GM11168 (cell line): ENCODE results near the gene NDUFS6.
"Not testable (repeated sequence)": the region's sequence is repeated elsewhere in the genome, so short reads cannot be mapped to it uniquely, and the experiment has no call there.

ENCODE experiments used
- in situ Hi-C: fragments of 300-500 bp; cut with MboI; formaldehyde crosslinking; loops from one replicate; pipeline ENCODE4 v1.12.0; 2022; ENCODE audit warnings: low sequenced_read_pairs; ENCODE audit not compliant: unreplicated experiment

The NDUFS6 gene

DNA sequence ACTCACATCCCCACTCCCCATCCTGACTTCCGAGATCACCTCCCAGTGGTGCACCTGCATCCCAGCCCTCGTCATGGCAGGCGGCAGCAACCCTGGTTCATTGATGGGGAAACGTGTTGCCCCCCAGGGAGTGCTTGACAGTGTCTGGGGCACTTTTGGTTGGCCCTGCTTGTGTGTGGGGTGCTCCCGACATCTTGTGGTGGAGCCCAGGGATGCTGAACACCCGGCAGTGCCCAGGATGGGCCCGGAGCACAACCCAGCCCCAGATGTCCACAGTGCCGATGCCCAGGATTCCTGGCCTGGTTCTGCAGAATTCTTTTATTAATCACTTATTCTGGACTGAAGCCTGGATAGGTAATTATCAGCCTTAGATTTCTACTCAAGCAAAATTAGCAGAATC lies 5.3 kb upstream of the NDUFS6 start:
- in situ Hi-C loops, result no loop called here

DNA sequence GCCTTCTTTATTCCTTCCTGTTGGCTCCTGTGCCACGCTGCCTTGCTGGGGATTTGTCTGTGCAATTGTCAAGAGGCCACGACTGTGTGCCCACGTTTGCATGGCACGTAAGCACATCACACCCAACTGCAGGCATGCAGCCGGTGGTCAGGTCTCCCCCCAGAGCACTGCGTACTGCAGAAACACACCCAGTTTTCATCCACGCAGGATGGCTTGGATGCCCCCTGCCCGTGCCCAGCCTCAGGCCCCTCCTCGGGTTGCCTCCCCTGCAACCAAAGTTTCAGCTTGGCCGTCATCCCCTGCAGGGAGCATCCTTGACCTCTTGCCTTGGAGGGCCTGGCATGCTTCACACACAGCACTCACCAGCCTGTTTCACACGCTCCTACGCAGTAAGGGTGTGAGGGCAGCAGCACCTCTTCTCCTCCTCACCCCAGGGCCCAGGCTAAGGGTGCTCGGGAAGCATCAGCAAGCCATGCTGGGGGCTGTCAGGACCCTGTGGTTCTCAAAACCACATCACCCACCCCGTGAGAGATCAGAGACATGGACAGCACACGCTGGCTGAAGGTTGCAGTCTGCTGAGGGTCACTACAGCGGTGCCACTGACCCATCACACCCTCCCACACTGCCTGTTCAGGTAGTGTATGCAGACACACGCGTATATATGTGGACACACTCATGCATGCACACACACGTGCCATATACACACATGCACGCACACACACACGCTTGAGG lies 4.7 kb upstream of the NDUFS6 start:
- in situ Hi-C loops, result no loop called here

DNA sequence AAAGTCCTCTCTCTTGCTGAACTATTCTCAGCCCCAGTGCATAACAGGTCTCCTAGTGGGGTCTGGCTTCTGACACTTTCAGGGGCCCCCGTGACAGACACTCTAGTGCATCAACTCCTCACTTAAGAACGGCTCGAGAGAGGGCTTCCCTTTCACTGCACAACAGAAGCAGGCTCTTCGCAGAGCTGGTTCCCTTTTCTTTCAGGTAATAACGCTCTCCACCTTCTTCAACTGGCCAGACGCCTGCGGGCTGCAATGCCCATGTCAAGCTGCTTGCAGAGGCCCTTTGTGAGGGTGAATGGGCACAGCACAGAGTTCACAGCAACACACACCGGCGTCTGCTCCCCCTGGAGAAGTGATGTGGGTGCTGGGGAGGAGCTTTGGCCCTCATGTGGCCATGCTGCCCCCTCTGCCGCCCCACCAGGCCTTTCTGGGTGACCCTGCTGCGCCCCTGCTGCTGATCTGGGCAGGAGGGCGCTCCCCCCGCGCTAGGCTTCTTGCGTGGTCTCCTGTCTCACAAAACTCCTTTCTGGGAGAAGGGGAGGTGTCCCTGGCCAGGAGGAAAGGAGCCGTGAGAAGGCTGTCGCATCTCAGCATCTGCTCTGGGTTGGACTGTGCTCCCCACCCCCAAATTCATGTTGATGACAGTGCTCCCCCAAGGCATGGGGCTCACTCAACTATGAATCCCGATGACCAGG lies 4.0 kb upstream of the NDUFS6 start:
- in situ Hi-C loops, result no loop called here

DNA sequence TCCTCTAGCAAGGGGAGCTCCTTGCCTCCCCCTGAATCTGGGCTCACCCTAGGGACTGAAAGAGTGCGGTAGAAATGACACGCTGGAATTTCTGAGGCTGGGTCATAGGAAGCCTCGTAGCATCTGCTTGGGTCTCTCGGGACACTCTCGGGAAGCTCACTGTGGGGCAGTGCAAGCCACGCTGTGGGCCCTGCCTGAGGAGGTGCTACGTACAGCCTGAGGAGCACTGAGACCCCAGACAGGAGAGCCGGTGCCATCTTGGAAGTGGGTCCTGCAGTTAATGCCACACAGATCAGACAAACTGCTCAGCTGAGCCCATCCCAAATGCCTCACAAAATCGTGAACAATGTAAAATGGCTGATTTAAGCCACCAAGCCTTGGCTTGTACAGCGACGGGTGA lies 3.4 kb upstream of the NDUFS6 start:
- in situ Hi-C loops, result no loop called here

DNA sequence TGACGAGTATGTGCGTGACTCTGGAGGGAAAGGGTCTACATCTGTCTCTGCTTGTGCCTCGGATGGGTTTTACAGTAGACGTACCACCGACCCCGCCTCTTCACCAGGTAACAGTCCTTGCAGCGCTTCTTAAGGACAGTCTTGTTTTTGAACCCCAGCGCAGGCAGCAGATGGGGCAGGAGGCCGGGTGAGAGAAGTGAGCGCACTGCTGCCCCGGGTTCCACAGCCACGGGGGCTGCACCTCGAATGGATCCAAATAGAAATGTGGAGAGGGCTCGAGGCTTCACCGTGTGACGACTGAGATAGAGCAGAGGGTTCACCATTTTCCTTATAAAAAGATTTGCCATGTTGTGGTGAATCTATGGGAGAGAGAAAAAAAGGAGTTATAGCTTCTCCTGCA lies 2.6 kb upstream of the NDUFS6 start:
- in situ Hi-C loops, result not testable (repeated sequence)

DNA sequence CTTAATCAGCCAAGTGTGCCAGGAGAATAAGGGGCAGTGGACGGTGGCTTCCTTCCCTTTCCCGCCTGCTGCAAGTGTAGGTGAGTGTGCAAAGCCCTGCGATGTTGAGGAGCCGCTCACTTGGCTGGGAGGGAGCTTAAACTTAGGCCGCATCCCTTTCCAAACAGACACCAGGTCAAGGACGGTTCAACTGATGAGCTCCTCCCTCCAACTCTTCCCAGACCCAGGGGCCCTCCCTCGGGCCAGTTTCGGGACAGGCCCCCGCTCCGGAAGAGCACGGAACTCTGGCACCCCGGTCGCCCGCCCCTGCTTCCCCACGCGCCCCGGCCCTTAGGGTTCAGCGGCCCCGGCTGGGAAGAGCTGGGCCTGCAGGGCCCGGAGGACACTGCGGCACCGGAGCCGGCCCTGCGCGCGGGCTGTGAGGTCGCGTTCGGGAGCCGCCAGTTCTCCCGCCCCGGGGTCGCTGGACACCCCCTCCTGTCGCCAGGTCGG lies 2.1 kb upstream of the NDUFS6 start:
- in situ Hi-C loops, result no loop called here

DNA sequence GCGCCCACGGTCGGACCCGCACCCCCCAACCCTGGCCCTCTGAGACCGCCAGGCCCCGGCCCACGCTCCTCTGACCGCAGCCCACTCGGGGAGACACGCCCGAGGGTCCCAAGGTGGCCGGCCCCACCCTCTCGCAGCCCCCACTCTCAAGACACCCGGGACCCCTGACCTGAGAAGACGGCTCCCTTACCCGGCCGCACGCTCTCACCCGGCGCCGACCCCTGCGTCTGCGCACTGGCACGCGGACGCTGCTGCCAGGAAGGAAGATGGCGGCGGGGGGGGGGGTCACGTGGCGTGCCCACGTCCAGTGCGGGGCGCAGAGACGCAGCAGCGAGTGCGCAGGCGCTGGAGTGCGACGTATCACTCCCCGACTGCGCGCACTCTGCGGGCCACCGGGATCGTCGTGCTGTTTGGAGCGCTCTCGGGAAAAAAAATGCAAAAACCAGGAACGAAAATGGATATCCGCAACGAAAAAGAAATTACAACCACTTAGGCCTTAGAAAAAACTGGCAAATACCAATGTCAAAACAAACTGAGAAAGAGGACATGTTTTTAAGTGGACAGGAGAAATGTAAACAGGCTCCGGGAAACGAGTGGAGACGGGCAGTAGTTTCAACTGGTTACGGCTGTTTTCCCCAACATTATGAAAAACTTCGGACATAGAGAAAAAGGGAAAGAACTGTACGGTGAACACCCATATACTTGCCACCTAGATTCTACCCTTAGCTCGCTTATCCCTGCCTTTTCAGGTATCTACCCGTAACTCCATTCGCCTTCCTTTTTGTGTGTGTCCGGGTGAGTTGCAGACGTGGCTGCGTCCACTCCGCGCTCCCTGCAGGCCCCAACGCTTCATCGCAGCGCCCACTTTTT lies 1.4 kb upstream of the NDUFS6 start, which contains the start of gene MRPL36:
Gene MRPL36, minus strand, starts transcription at position 236 of the 870 bp plus-strand sequence. CDS start 902 bp downstream, outside the sequence.
- in situ Hi-C loops, result no loop called here

DNA sequence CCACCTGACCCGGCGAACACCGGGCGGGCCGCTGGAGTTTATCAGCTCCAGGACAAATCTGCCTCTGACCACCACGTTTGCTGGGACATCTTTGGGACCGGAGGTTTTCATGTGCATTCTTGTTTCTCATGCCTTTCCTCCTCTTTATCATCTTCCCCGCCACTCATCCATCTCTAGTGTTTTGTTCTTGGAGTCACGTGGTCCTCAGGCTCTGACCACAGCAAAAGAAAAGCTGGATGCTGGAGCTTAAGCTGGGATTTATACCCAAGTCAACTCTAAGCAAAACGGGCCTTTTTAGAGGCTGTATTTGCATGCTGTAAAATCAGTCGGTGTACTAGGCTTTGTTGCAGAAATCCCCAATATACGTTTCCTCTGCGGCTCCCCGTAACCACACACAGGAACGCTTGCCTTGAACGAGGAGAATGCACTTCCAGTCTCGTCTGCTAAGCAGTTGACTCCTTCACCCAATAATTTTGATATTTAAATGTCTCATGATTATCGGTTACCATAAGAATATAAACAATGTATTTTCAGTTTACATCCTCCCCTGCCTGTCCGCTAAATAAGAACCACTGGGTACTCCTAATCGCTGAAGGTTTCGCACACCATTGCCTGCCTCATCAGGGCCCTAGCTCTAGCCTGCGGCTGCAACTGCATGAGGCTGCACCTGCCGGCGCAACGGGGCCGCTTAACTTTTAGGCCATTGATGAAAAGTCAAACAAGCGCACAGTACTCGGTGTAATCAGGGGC lies 560 bp upstream of the NDUFS6 start:
- in situ Hi-C loops, result no loop called here

DNA sequence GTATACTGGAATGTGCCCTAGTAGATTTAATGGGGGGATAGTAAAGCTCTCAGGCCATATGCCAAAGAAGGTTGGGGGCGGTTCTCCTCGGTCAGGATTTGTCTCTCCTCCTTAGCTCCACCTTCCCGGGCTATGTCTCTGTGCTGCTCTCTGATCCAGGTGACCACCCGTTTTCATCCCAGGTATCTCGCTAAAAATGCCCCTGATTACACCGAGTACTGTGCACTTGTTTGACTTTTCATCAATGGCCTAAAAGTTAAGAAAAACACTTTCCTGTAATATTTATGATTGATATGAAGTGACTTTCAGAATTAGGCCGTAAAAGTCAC lies 724 bp downstream of the NDUFS6 start:
- in situ Hi-C loops, result no loop called here

DNA sequence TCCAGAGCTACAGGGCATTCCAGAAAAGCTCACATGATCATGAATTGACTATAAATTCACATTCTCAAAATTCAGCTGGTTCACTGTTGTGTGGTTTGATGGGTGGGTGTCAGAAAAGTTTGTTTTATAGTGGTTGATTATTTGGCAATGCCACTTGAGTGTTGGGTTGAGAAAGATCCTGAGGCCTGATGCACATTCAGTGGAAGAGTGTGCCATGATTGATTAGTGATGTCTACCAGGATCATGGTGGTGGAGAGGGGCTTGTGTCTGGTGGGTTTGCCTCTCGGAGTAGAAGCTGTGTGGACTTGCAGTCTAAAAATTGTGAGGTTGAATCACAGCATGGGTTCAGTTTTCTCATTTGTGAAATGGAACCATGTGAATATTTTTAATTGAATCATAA lies 2.0 kb downstream of the NDUFS6 start:
- in situ Hi-C loops, result no loop called here

DNA sequence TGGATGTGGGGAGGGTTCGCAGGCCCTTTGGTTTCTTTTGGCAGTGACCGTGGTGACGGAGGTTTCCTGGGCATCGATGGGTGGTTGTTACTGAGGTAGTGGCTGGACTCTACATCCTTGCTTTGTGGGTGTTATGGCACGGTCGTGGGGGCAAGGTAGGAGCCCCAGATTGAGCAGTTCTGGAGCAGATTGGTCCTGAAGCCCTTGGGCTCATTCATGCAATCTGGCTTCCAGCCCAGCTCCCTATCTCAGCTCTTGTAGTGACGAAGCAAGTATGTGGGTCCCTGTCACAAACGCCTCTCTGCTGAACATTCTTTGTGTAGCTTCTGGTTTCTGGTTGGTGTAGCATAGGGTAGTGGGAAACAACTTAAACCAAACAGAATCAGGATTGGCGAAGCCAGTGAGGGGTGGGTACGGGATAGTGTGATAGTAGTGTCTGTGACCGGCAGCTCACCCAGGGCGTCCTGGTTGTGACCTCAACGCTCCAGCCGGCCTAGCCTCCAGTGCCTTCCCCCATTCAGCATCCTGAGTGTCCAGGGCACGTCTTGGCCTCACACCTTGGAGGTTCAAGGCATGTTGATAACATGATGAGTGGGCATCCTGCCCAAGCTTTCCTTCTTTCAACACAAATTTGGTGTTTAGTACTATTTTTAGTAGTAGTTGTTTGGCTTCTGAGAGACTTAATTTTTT lies 2.9 kb downstream of the NDUFS6 start:
- in situ Hi-C loops, result no loop called here

DNA sequence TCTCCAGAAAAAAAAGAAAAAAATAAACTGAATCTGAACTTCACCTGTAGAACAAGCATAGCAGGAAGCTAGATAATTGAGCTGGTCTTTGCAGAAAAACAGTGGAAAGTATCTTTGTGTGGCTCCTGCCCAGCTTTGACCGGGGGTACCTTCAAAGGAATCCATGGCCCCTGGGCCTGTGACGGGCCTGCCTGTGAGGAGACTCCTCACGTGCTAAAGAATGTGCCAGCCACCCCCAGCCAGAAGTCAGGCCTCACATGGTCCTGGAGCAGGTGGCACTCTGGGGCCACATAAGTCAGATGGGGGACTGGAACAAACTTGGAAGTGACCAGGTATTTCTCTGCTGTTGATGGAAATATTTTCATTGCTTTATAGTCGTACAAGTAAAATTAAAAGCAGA lies 4.1 kb downstream of the NDUFS6 start:
- in situ Hi-C loops, result no loop called here

DNA sequence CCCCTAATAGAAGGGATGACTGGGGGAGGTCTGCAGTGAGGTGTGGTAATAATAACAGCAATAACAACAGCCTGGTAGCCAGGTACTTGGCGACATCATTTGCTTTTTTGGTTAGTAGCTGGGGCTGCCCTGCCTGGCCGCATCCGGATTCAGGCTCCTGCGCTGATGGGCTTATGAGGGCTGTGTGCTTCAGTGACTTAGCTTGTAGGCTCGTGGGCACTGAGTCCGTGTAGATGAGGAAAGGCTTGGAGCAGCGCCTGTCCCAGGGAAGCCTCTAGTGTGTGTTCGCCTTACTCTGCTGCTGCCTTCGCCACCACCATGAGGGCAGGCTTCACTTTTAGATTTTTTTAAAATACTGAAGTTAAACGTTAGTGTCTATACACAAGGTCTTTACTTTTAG lies 4.5 kb downstream of the NDUFS6 start:
- in situ Hi-C loops, result no loop called here

DNA sequence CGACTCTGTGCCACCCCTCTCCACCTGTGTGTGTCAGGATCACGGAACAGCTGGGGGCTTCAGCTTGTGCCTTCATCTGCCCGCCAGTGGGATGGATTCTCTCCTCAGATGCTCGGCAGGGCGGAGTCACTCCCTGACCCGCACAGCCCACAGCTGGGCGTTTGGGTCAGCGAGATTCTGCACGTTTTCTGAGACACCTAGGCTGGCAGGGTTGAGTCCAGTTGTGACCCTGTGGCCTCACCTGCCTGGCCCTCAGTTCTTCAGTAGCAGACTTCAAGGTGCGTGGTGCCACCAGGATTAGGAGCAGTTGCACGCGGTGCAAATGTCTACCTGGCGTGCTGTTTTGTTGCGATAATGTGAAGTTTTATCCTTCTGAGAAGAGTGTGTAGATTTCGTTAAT lies 5.0 kb downstream of the NDUFS6 start:
- in situ Hi-C loops, result no loop called here

DNA sequence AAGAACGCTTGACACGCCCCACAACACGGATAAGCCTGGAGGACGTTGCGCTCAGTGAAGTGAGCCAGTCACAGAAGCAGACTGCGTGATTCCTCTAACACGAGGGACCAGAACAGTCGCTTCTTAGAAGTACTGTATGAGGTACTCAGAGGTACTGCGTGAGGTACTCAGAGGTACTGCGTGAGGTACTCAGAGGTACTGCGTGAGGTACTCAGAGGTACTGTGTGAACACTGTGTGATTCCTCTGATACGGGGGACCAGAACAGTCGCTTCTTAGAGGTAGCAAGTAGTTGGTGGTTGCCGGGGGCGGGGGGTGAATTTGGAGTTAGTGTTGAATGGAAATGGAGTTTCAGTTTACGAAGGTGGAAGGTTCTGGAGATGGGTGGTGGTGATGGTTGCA lies 5.8 kb downstream of the NDUFS6 start:
- in situ Hi-C loops, result no loop called here

DNA sequence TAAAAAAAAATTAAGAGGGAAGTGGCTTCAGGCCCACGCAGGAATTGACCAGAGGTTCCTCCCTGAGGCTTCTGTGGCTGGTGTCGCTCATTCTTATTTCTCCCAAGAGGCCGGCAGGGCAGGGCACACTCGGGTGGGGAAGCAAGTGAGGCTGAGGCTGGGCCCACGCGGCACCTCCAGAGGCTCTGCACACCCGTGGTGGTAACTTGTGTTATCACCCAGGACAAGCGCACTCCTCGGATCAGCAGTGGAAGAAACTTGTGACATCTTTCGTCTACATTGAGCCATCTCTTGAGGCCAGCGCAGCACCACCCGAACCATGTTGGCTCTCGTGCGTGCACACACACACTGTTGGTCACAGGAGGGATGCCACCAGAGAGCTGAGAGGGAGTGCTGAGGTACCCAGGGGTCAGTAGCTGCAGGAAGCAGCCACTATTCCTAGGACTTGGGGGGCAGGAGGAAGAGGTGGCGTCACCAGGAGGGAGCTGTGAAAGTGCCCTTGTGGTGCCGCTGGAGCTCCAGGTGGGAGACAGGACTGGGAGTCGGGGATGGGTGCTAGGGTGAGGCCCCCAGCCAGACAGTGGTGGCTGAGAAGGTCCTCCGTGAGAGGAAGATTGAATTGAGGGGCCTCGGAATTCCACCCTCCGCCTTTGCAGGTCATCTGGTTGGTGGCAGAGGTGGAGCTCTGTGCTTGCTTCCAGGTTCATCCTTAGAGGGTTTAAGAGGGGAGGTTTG lies 6.4 kb downstream of the NDUFS6 start:
- in situ Hi-C loops, result no loop called here

DNA sequence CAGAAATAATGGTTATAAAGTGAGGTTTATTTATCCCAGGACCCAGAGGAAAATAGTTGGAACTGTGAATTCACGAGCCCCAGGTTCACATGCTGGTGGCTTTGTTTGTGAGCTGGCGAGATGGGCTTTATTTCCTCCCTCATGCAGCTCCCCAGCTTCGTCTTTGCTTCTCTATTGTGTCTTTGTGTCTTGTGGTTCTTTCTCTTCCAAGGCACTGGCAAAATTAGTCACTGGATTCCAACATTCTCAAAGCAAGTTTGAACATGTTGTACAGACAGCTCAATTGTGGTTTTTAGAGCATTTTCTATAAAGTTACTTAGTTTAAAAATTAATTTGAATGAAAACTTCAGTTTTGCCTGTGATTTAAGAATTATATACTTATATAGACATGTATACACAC lies 7.2 kb downstream of the NDUFS6 start:
- in situ Hi-C loops, result no loop called here

DNA sequence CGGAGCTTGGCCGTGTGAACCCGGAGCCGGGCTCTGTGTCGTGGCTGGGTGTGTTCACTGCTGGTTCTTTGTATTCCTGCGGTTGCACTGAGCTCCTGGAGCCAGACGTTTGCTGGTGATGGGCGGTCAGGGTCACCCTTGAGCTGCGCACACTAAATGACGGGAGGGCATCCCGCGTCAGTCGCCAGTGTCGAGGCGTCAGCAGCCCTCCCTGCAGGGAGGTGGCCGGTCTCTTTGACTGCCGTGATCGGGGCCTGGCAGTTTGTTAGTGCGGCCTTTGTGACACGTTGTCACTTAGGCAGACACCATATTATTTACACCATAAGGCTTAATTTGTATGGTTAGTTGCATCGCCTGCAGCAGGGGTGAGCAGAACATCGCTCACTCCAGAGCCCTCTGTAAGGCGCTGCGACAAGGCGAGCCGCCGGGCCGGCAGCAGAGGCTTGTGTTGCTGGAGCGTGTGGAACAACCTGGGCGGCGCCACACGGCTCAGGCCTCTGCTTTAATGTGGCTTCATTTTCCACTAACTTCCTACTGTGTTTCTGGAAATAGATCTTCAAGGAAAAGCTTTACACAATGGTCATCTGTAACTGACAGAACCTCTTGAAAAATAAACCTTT lies 8.3 kb downstream of the NDUFS6 start:
- in situ Hi-C loops, result no loop called here
